NT2/D1 (cell line): Measurements from ENCODE around the gene ACTMAP.

Source experiments
- DNase-seq: peaks from one replicate; pipeline ENCODE4 v3.0.0-alpha.2; 2011; ENCODE audit warnings: low read depth, low spot score
- H3K27me3 ChIP-seq: 2 replicates; pipeline ENCODE4 v1.6.0; 2011; ENCODE audit warnings: mild to moderate bottlenecking; ENCODE audit not compliant: insufficient read length, insufficient read depth
- H3K36me3 ChIP-seq: 2 replicates; pipeline ENCODE4 v1.6.1; 2011; ENCODE audit warnings: mild to moderate bottlenecking, low read length, mixed read lengths; ENCODE audit not compliant: insufficient read depth, insufficient read length
- H3K4me1 ChIP-seq: 2 replicates; pipeline ENCODE4 v1.5.1; 2011; ENCODE audit not compliant: insufficient read depth, insufficient read length
- H3K4me3 ChIP-seq: 2 replicates; pipeline ENCODE4 v1.5.1; 2011; ENCODE audit warnings: low read depth; ENCODE audit not compliant: insufficient read length
- H3K9ac ChIP-seq: 2 replicates; pipeline ENCODE4 v1.6.0; 2011; ENCODE audit warnings: low read depth; ENCODE audit not compliant: insufficient read length
- H3K9me3 ChIP-seq: 2 replicates; pipeline ENCODE4 v1.5.1; 2011; ENCODE audit warnings: mild to moderate bottlenecking, low read length; ENCODE audit not compliant: insufficient read depth
- SUZ12 ChIP-seq: IDR thresholded peaks from 2 replicates; pipeline ENCODE4 v1.6.1; 2011; ENCODE audit not compliant: insufficient read length, insufficient read depth; ENCODE audit errors: extremely low read depth
- YY1 ChIP-seq: IDR thresholded peaks from 2 replicates; pipeline ENCODE4 v1.6.1; 2011; ENCODE audit not compliant: insufficient read length, insufficient read depth
- ZNF274 ChIP-seq: IDR thresholded peaks from 2 replicates; pipeline ENCODE4 v1.6.1; 2011; ENCODE audit warnings: mild to moderate bottlenecking, low read depth, low read length

The ACTMAP gene

GRCh38 chr19:40726279-40726678, 24.0 kb downstream of the ACTMAP start:
- no peaks in the 10 kb centered on the region for H3K27me3 ChIP-seq
- no peak for TF ChIP-seq SUZ12
- TF ChIP-seq YY1: no peak
- TF ChIP-seq ZNF274: no peak
- no peak overlapping the region for H3K9ac ChIP-seq
- no peak for DNase-seq
- no peaks in the 10 kb centered on the region for H3K4me1 ChIP-seq
- no peak overlapping the region for H3K4me3 ChIP-seq
- H3K36me3 ChIP-seq: peaks cover 55% of the 10 kb centered on the region
- H3K9me3 ChIP-seq: no peaks in the 10 kb centered on the region

GRCh38 chr19:40724855-40725254, 25.4 kb downstream of the ACTMAP start:
- Histone ChIP-seq H3K36me3 (peaks cover 42% of the 10 kb centered on the region), H3K4me3 (no peak overlapping the region), H3K4me1 (no peaks in the 10 kb centered on the region), H3K27me3 (no peaks in the 10 kb centered on the region), H3K9ac (no peak overlapping the region), H3K9me3 (no peaks in the 10 kb centered on the region)
- no peak for DNase-seq
- TF ChIP-seq SUZ12 (no peak), YY1 (no peak), ZNF274 (no peak)

GRCh38 chr19:40724315-40724714, 26.0 kb downstream of the ACTMAP start:
- no peaks in the 10 kb centered on the region for H3K27me3 ChIP-seq
- no peaks in the 10 kb centered on the region for H3K9me3 ChIP-seq
- H3K4me1 ChIP-seq: no peaks in the 10 kb centered on the region
- no peak for DNase-seq
- H3K36me3 ChIP-seq: peaks cover 40% of the 10 kb centered on the region
- H3K4me3 ChIP-seq: no peak overlapping the region
- TF ChIP-seq SUZ12 (no peak), YY1 (no peak), ZNF274 (no peak)
- no peak overlapping the region for H3K9ac ChIP-seq

GRCh38 chr19:40723661-40724254, 26.5 kb downstream of the ACTMAP start:
- Histone ChIP-seq H3K9ac (no peak overlapping the region), H3K4me3 (no peak overlapping the region), H3K4me1 (no peaks in the 10 kb centered on the region), H3K36me3 (peaks cover 38% of the 10 kb centered on the region), H3K9me3 (no peaks in the 10 kb centered on the region), H3K27me3 (no peaks in the 10 kb centered on the region)
- DNase-seq: no peak
- no peak for TF ChIP-seq ZNF274
- TF ChIP-seq SUZ12: no peak
- no peak for TF ChIP-seq YY1

GRCh38 chr19:40721936-40722661, 28.2 kb downstream of the ACTMAP start:
- no peaks in the 10 kb centered on the region for H3K9me3 ChIP-seq
- no peak for DNase-seq
- no peak overlapping the region for H3K9ac ChIP-seq
- no peak overlapping the region for H3K4me3 ChIP-seq
- H3K27me3 ChIP-seq: no peaks in the 10 kb centered on the region
- no peaks in the 10 kb centered on the region for H3K4me1 ChIP-seq
- H3K36me3 ChIP-seq: peaks cover 31% of the 10 kb centered on the region
- TF ChIP-seq ZNF274: no peak
- no peak for TF ChIP-seq SUZ12
- no peak for TF ChIP-seq YY1

GRCh38 chr19:40721140-40721486, 29.2 kb downstream of the ACTMAP start:
- H3K36me3 ChIP-seq: peaks cover 24% of the 10 kb centered on the region
- H3K27me3 ChIP-seq: no peaks in the 10 kb centered on the region
- no peak overlapping the region for H3K4me3 ChIP-seq
- no peak overlapping the region for H3K9ac ChIP-seq
- TF ChIP-seq ZNF274 (no peak), SUZ12 (no peak), YY1 (no peak)
- DNase-seq: no peak
- H3K9me3 ChIP-seq: no peaks in the 10 kb centered on the region
- H3K4me1 ChIP-seq: no peaks in the 10 kb centered on the region

- H3K36me3 ChIP-seq: peaks cover 16% of the 10 kb centered on the region
- DNase-seq: no peak
- no peak overlapping the region for H3K4me3 ChIP-seq
- TF ChIP-seq YY1: no peak
- TF ChIP-seq ZNF274: no peak
- TF ChIP-seq SUZ12: no peak
- no peaks in the 10 kb centered on the region for H3K9me3 ChIP-seq
- H3K9ac ChIP-seq: no peak overlapping the region
- no peaks in the 10 kb centered on the region for H3K27me3 ChIP-seq
- peaks cover 2% of the 10 kb centered on the region for H3K4me1 ChIP-seq
These were observed 30.8 kb downstream of the ACTMAP start for GRCh38 chr19:40719414-40719894.
